Measurements from ENCODE around the gene ADPRH. TPM values are rescaled to one million over a fixed set of nuclear protein-coding genes. Genes with fewer than 3 reads are reported as not detected.

Gene ADPRH
- total RNA-seq, 4 donors from 2014 or later: 8.7 to 16.0 (median 14.5) TPM

DNA sequence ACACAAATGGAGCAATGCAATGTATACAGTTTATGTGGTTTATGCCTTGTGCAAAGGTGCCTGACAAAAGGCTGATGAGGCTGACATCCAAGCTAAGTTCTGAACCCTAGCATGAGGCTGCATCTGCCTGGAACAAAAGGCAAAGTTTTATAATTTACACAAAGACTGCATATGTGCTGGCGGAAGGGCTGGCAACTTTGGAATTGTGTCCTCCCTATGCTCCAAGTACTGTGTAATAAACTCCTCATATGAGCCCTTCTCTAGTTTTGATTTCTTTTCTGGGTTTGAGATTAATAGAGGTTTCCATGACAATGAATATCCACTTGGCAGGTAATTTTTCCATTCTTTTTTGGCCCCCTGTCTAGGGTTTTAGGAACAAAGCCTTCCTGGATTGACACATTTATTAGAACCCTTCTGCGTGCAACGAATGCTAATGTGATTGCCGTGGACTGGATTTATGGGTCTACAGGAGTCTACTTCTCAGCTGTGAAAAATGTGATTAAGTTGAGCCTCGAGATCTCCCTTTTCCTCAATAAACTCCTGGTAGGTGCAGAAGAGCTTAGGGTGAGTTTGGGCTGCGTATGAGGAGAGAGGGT lies 29.2 kb downstream of the ADPRH start:
- Histone ChIP-seq H3K27me3 (no peaks in the 10 kb centered on the region), H3K9me3 (no peaks in the 10 kb centered on the region), H3K36me3 (no peaks in the 10 kb centered on the region), H3K27ac (no peak overlapping the region), H3K4me1 (no peaks in the 10 kb centered on the region), H3K4me3 (replicated peaks in 1 of 3) (no peak overlapping the region)
- TF ChIP-seq, protein P1, sequence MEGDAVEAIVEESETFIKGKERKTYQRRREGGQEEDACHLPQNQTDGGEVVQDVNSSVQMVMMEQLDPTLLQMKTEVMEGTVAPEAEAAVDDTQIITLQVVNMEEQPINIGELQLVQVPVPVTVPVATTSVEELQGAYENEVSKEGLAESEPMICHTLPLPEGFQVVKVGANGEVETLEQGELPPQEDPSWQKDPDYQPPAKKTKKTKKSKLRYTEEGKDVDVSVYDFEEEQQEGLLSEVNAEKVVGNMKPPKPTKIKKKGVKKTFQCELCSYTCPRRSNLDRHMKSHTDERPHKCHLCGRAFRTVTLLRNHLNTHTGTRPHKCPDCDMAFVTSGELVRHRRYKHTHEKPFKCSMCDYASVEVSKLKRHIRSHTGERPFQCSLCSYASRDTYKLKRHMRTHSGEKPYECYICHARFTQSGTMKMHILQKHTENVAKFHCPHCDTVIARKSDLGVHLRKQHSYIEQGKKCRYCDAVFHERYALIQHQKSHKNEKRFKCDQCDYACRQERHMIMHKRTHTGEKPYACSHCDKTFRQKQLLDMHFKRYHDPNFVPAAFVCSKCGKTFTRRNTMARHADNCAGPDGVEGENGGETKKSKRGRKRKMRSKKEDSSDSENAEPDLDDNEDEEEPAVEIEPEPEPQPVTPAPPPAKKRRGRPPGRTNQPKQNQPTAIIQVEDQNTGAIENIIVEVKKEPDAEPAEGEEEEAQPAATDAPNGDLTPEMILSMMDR (IDR thresholded peaks at IDR 0.05): no peak
- no peak for TF ChIP-seq POLR2A (IDR thresholded peaks at IDR 0.05)
- intact Hi-C loops (cut with DNase I): no loop called here
- no peak for DNase-seq
- 92 to 93% methylated on average over 6 of the region's 6 CpGs for WGBS, 2 donors

GRCh38 chr3:119609301-119609700 lies 30.0 kb downstream of the ADPRH start:
- Histone ChIP-seq H3K4me1 (no peaks in the 10 kb centered on the region), H3K36me3 (no peaks in the 10 kb centered on the region), H3K27me3 (no peaks in the 10 kb centered on the region), H3K4me3 (replicated peaks in 1 of 3) (no peak overlapping the region), H3K27ac (no peak overlapping the region), H3K9me3 (no peaks in the 10 kb centered on the region)
- DNase-seq: no peak
- intact Hi-C loops (cut with DNase I): no loop called here
- 63 to 73% methylated on average over 6 of the region's 6 CpGs for WGBS, 2 donors
- TF ChIP-seq, protein P1 (IDR thresholded peaks at IDR 0.05): no peak
- no peak for TF ChIP-seq POLR2A (IDR thresholded peaks at IDR 0.05)

DNA sequence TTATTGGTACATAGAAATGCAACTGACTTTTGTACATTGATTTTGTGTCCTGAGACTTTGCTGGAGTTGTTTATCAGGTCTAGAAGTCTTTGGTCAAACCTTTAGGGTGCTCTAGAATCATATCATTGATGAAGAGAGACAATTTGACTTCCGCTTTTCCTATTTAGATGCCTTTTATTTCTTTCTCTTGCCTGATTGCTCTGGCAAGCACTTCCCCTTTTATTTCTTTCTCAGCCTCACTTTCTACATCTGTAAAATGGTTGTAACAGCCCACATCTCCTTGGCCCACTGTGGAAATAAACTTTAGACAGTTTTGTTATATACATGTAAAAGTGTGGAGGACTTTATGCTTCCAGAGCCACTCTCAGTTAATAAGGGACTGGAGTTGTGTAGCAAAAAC lies 32.4 kb downstream of the ADPRH start:
- 95 to 98% methylated on average over 1 of the region's 1 CpG for WGBS, 2 donors
- TF ChIP-seq, protein P1 (IDR thresholded peaks at IDR 0.05): no peak
- TF ChIP-seq POLR2A (IDR thresholded peaks at IDR 0.05): no peak
- no peak overlapping the region for H3K4me3 ChIP-seq (replicated peaks in 1 of 3)
- no peaks in the 10 kb centered on the region for H3K36me3 ChIP-seq
- no peaks in the 10 kb centered on the region for H3K4me1 ChIP-seq
- no peaks in the 10 kb centered on the region for H3K9me3 ChIP-seq
- intact Hi-C loops (cut with DNase I): no loop called here
- no peak for DNase-seq
- H3K27me3 ChIP-seq: no peaks in the 10 kb centered on the region
- no peak overlapping the region for H3K27ac ChIP-seq

GRCh38 chr3:119613201-119613600 lies 33.9 kb downstream of the ADPRH start:
- Histone ChIP-seq H3K4me3 (replicated peaks in 1 of 3) (no peak overlapping the region), H3K27me3 (no peaks in the 10 kb centered on the region), H3K36me3 (no peaks in the 10 kb centered on the region), H3K4me1 (no peaks in the 10 kb centered on the region), H3K27ac (no peak overlapping the region), H3K9me3 (no peaks in the 10 kb centered on the region)
- TF ChIP-seq, protein P1 (IDR thresholded peaks at IDR 0.05): no peak
- TF ChIP-seq POLR2A (IDR thresholded peaks at IDR 0.05): no peak
- DNase-seq: no peak
- WGBS, 2 donors: 100% methylated on average over 1 of the region's 1 CpG
- intact Hi-C loops (cut with DNase I): no loop called here

DNA sequence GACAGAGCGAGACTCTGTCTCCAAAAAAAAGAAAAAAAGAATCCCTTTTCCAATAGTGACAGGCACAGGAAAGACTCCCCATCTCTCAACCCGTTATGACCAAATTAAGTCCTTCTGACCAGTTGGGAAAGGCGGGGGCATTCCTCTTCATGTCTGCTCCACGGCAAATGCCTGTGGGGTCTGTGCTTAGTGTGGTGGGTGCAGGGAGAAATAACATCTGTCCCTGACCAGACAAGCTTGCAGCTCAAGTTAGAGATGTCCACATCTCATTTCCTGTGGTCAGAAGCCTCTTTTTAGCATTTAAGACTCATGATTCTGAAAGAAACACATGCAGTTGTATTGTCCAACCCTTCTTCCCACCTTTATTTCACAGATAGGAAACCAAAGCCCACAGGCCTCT lies 34.6 kb downstream of the ADPRH start:
- 95 to 99% methylated on average over 4 of the region's 4 CpGs for WGBS, 2 donors
- H3K9me3 ChIP-seq: no peaks in the 10 kb centered on the region
- intact Hi-C loops (cut with DNase I): no loop called here
- no peak for DNase-seq
- H3K27ac ChIP-seq: no peak overlapping the region
- no peaks in the 10 kb centered on the region for H3K27me3 ChIP-seq
- no peaks in the 10 kb centered on the region for H3K4me1 ChIP-seq
- TF ChIP-seq POLR2A (IDR thresholded peaks at IDR 0.05): no peak
- TF ChIP-seq, protein P1 (IDR thresholded peaks at IDR 0.05): no peak
- no peak overlapping the region for H3K4me3 ChIP-seq (replicated peaks in 1 of 3)
- no peaks in the 10 kb centered on the region for H3K36me3 ChIP-seq

All from thyroid gland (tissue), 4 donors.